WTC11 (cell line): ENCODE results near the gene MYO7B.

Experiments used
- ATF3 ChIP-seq: sonication (generic); formaldehyde crosslinking; conservative IDR thresholded peaks from 2 replicates; pipeline ENCODE4 v1.8.1; 2022; ENCODE audit warnings: mild to moderate bottlenecking, missing genetic modification reagents
- CBFB ChIP-seq: sonication (generic); formaldehyde crosslinking; IDR thresholded peaks from 2 replicates; pipeline ENCODE4 v1.8.1; 2022; ENCODE audit warnings: mild to moderate bottlenecking, low read depth, missing genetic modification reagents
- CREB1 ChIP-seq: sonication (generic); formaldehyde crosslinking; IDR thresholded peaks from 2 replicates; pipeline ENCODE4 v1.8.0; 2023; ENCODE audit warnings: mild to moderate bottlenecking, missing genetic modification reagents
- CTCF ChIP-seq: fragments of 200-600 bp; IDR thresholded peaks from 2 replicates; pipeline ENCODE4 v1.8.0; 2022; ENCODE audit warnings: antibody characterized with exemption
- MXD4 ChIP-seq: fragments of 250-450 bp; sonication (Bioruptor Pico); IDR thresholded peaks from 2 replicates; pipeline ENCODE4 v1.8.0; 2021; ENCODE audit warnings: mild to moderate bottlenecking, moderate library complexity, borderline replicate concordance
- NR2C2 ChIP-seq: sonication (generic); formaldehyde crosslinking; IDR thresholded peaks from 2 replicates; pipeline ENCODE4 v1.8.0; 2022; ENCODE audit warnings: mild to moderate bottlenecking, missing genetic modification reagents
- PREB ChIP-seq: sonication (generic); formaldehyde crosslinking; IDR thresholded peaks from 2 replicates; pipeline ENCODE4 v1.8.1; 2022; ENCODE audit warnings: mild to moderate bottlenecking, missing genetic modification reagents, moderate library complexity, borderline replicate concordance
- TEAD4 ChIP-seq: sonication (generic); formaldehyde crosslinking; IDR thresholded peaks from 2 replicates; pipeline ENCODE4 v1.8.0; 2022; ENCODE audit warnings: mild to moderate bottlenecking, missing genetic modification reagents
- USF2 ChIP-seq: sonication (generic); formaldehyde crosslinking; IDR thresholded peaks from 2 replicates; pipeline ENCODE4 v1.8.1; 2023; ENCODE audit warnings: mild to moderate bottlenecking, missing genetic modification reagents, moderate library complexity
- ZNF121 ChIP-seq: sonication (generic); formaldehyde crosslinking; IDR thresholded peaks from 2 replicates; pipeline ENCODE4 v1.8.0; 2023; ENCODE audit warnings: missing genetic modification reagents

- TF ChIP-seq MXD4 (CRISPR knock-in tag) (no peak), CTCF (no peak), USF2 (no peak), TEAD4 (no peak), NR2C2 (no peak), CREB1 (CRISPR knock-in tag) (no peak), ZNF121 (CRISPR knock-in tag) (no peak), CBFB (CRISPR knock-in tag) (no peak), ATF3 (CRISPR knock-in tag) (no peak), PREB (CRISPR knock-in tag) (no peak)
Observed at GRCh38 chr2:127622561-127623387, 87.3 kb downstream of the MYO7B start.
